Cerebellar nuclear complex (tissue), 1 donor: ENCODE data around the gene DNMT3B.
"Not testable (repeated sequence)": the region's sequence is repeated elsewhere in the genome, so short reads cannot be mapped to it uniquely, and the experiment has no call there.

Experiments used
- DNase-seq, 2 experiments: peaks; one replicate each; lab custom pipeline; 2025; lab: John Stamatoyannopoulos, UW

DNMT3B gene

DNA sequence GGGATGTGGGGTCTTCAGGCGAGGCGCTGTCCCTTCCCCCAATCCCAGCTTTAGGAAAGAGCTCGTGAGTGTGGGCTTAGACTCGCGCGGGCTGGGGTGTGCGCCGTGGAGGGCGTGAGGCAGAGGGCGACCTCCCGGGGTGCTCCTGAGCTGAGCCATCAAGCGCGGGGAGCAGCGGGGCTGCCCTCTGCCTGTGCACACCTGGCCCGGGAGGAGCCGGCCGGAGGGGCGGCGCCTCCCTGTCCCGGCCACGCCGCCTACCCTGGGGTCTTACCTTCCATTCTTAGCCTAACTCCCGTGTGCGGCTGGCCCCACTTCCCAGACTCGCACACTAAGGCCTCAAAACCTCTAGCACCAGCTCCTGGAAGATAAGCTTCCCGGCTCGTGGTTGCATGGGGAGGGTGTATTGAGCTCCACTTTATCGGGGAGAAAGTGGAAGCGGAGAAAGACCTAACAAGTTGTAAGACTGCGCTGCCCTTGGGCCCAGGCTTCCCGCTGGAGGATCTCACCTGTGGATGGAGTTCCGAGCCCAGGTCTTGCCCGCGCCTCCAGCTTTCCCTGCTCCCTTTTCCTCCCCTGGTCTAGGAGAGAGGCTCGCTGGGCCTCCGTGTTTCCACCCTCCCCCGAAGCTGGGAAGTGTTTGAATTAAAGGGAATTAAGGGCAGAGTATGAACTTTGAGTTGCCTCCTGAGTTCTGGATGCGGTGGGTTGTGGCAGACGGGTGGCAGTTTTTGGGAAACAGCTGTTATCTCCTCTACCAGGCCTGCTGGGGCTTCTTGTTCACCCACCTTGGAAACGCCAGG lies 1.2 kb downstream of the DNMT3B start:
- no peak for DNase-seq

DNA sequence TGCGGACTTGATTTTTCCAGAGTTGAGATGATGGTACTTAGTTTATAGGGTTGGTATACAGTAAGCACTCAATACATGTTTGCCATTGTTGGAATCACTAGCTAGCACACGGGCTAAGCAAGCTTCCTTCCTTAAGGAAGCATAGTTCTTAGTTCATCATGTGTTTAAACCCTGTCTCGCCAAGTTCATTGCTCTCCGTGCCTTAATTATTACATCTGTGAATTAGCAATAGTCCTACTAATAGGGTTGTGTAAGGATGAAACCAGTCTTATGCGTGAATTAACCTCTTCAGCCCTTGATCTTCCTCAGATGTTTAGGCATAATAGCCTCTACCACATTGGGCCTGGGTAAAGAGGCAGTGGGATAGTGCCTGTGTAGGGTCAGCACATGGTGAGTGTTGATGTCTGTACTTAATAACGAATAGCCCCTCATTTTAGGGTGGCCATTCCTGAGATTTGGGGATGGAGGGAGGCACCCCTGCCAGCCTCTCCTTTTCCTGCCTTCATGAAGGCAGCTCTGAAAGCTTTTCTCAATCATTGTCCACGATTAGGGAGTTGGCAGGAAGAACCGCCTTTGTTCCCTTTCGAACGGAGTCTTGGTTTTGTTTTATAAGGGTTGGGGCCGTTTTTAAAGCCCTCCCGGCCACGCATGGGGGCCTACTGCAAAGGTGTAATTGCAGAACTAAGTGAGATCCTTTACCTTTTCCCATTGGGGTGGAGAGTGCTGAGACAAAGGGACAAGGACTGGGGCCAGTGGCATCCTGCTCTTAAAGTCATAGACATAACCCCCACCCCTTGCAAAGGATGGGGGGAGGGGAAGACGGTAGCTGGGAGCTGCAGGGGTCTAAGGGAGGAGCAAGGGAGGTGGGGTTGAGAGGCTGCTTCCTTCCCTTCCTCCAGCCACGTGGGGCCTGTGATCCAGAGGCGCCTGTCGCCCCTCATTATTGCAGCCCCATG lies 2.1 kb downstream of the DNMT3B start:
- DNase-seq, result no peak

DNA sequence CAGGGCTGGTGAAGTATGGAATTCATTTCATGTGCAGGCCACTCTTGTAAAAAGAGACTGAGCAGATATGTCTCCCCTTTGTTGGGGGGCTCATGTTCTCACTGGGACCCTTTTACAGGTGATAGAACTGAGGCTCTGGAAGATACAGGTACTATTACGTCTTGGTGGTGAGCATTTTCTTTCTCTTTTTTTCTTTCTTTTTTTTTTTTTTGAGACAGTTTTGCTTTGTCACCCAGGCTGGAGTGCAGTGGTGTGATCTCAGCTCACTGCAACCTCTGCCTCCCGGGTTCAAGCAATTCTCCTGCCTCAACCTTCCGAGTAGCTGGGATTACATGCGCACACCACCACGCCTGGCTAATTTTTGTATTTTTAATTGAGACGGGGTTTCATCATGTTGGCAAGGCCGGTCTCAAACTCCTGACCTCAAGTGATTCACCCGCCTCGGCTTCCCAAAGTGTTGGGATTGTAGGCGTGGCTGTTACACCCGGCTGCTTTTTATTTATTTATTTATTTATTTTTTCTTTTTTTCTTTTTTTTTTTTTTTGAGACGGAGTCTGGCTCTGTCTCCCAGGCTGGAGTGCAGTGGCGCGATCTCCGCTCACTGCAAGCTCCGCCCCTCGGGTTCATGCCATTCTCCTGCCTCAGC lies 3.2 kb downstream of the DNMT3B start:
- DNase-seq, result not testable (repeated sequence)

DNA sequence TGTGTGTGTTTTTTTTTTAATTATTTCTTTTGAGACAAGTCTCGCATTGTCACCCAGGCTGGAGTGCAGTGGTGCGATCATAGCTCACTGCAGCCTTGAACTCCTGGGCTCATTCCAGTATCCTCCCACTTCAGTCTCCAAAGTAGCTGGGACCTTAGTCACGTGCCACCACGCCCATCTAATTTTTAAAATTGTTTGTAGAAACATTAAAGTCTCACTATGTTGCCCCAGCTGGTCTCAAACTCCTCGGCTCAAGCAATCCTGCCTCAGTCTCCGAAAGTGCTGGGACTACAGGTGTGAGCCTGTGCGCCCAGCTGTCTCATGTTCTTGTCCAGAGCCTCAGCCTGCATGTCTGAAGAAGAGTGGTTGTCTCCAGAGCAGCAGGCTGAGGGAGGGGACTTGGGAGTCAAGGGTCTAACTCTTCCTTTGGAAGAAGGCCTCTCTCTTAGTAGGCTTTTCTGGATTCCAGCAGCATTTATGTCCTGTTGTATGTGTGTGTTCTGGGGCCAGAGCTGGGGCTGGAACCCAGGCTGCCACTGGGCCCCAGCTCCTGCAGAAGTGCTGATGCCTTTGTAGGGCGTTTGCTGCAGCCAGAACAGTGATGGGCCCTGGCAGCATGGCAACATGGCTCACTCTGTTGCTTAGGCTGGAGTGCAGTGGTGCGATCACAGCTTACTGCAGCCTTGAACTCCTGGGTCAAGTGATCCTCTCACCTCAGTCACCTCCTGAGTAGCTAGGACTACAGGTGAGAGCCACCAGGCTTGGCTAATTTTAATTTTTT lies 5.4 kb downstream of the DNMT3B start:
- DNase-seq, result no peak

DNA sequence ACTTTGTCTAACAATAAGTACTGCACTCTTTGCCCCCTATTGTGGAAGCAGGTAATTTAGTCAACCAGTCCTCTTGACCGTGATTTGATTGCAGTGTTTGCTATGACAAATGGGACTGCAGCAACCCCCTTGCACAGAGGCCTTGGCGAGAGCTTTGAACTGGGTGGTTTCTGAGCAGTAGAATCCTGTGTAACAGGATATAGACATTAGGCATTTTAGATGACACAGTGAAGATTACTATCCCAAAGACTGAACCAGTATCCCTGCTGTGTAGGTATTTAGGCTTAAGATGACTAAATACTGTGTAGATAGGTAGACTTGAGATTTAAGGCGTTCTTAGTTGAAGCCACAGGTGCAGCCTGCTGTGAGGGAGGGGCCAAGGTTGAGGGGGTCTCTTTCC lies 9.9 kb downstream of the DNMT3B start:
- no peak for DNase-seq

DNA sequence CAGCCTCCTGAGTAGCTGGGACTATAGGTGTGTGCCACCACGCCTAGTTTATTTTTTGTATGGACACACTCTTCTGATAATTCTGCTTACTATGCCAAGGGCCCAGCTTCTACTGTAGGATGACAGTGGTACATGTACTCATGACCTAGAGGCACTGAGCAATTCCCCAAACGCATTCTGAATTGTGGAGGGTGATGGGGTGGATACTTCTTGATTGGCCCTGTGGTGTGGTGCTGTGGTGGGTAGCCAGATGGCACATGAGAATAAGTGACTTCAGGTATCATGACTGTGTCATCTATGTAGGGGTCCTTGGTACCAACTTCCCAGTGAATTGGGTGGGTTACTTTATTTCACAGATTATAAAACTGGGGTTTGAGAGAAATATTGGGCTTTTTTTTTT lies 11.0 kb downstream of the DNMT3B start:
- DNase-seq, result no peak

DNA sequence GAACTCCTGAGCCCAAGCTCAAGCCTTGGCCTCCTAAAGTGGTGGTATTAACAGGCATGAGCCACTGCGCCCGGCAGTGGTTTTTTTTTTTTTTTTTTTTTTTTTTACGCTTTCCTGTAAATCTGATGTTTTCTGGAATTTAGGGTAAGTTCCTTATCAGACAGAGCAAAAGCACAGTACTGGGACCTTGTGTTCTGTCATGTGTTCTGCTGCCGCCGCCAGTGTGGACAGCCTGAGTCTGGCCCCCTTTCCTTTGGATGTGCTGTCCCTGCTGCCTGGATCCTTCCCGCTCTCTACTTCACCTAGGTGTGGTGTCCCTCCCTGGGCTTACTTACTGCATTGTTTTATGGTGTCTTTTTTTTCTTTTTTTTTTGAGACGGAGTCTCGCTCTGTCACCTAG lies 11.7 kb downstream of the DNMT3B start:
- DNase-seq, result no peak

DNA sequence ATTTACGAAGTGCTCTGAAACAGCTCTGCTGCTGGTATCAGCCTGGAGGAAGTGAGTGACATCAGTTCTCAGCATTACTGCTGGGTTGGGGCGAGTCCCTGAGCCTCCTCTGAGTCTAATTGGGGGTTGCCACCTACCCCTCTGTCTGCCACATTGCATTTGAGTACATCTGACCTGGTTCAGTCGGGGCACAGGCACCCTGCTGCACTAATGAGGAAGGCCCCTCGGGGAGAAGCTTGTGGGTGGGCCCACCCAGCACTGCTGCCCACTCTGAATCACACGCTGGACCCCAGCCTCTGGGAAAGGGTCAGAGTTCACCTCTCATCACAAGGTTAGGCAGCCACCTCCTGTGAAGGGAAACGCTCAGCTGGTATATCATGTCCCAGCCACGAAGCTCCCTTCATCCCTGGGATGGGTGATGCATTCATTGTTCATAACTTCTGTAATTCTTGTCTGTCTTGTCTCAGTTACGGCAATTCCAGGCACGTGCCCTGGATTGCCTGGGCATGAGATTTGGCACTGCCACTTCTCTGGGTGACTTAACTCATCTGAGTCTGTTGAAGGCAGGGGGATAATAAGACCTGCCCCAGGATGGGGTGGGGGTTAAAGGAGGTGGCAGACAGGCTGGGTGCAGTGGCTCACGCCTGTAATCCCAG lies 13.3 kb downstream of the DNMT3B start:
- DNase-seq, result no peak

DNA sequence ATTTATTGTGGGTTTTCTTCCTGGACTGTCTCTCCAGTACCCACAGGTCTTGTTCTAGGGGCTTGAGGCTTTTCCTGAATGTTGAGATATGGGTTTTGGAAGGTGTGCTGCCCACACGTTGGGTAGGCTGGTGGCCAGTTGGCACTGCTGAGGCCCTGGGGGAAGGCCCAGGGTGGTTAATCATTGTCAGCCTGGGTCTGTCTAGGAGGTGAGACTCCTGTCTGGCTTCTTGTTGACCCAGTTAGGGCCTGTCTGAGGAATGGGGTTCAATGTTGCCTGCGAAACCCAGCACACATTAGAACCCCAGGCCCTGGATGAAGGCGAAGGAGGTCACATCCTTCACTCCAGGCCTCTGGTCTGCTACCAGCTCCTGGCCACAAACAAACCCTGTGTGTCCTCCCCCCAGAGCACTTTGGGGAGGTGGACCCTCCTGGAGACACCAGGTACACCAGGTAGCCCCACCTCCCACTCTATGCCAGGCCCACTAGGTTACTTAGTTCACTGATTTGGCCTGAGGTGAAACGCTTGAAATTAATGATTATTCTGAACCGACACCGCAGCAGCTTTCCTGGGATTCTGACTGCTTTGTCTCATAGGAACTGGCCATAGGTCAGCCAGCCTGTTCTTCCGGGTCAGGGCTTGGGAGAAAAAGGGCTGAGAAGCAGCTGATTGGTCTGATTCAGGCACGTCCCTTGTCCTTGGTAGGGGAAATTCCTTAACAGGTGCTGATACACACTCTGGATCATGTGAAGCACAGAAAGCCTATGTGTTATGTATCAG lies 15.2 kb downstream of the DNMT3B start:
- no peak for DNase-seq

DNA sequence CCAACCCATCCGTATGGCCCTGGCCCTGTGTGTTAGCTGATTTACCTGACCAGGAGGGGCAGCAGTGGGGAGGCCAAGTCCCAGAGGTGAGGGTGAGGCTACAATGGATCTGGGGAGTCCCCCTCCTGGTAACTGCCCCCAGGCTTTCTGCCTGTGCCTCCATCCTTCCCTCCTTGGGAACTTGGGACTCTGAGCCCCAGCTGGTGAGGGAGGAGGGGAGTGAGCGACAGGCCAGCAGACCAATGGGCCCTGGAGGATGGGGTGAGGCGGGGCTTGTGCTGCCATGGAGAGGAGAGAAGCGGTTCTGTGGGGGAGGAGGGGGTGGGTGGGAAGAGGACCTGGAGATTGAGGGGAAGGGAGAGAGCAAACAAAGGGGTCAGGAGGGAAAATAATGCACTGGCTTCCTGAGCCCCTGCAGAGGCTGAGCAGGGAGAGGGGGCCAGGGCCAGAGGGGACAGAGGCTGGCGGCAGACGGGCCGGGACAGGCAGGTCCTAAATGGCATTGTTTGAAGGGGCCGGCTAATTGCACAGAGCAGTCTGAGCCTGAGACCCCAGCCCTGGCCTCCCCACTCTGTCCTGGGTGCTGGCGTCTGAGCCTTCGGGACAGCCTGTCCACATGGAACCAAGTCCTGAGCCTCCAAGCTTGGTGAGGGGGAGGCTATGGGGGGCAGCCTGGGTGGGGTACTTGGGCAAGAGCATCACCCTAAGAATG lies 17.5 kb downstream of the DNMT3B start:
- DNase-seq, result no peak

DNA sequence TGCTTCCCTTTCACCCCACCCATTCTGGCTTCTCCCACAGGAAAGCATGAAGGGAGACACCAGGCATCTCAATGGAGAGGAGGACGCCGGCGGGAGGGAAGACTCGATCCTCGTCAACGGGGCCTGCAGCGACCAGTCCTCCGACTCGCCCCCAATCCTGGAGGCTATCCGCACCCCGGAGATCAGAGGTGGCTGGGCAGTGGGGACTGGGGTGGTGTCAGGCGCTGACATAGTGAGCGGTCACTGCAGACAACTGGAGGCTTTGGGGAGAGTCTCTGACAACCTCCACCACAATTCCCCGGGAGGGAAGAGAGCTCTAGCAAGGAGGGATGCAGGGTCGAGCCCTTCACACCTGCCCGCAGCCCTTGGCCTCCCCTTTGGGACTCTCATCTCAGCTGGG lies 18.1 kb downstream of the DNMT3B start:
- no peak for DNase-seq

DNA sequence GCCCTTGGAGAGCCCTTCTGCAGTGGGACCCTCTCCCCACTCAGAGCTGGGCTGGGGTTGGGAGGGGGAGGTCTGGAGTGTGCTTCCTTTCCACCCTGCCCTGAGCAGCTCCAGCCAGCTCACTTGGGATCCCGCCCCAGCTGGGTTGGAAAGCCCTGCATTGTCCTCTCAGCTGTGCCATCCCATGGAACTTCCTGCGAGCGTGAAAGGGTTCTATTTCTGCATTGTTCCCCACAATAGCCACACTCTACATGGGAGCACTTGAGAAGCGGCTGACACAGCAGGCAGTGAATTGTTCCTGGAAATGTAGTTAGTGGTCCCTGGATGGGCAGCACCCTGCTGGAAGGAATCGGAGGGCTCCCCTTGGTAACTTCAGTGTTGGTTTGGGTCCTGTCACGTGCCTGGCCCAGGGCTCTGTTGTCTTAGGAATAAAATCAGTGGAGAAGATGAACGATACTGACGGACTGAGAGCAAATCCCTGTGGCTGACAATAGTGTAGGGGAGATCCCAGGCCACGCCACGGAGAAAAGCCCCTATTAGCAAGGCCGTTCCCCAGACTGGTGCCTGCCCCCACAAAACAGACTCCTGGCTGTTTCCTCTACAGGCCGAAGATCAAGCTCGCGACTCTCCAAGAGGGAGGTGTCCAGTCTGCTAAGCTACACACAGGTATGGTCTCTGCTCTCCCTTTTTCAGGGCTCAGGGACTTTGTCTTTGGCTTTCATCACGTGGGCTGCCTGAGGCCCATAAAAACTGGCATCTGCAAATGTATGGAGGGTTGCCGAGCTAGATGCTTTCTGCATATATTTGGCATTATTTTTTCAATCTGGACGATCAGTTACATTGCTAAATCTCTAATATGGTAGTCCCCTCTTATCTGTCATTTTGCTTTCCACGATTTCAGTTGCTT lies 18.8 kb downstream of the DNMT3B start:
- DNase-seq, result no peak

DNA sequence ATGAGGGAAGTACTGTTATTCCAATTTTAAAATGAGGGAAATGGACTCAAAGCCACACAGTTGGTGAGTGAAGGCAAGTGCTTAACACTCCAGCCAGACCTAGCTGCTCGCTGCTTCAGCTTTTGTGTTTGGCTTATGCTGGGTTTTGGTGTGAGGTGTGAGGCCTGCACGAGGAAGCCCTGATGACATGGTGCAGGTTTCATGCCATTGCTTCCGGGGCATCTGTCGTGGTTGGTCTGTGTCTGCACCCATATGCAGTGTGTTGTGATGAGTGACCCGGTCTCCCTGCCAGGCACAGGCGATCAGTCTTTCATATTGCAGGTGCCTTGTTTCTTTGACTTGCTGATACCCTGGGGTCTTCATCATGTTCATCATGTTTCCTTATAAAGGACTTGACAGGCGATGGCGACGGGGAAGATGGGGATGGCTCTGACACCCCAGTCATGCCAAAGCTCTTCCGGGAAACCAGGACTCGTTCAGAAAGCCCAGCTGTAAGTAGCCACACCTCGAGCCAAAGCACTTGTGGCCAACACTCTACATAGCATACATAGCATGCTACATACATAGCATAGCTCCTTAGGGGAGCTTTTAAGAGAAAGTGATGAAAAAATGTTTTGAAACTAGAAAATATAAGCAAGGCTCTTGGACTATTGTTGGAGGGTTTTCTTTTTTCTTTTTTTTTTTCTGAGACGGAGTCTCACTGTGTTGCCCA lies 22.3 kb downstream of the DNMT3B start:
- no peak for DNase-seq

DNA sequence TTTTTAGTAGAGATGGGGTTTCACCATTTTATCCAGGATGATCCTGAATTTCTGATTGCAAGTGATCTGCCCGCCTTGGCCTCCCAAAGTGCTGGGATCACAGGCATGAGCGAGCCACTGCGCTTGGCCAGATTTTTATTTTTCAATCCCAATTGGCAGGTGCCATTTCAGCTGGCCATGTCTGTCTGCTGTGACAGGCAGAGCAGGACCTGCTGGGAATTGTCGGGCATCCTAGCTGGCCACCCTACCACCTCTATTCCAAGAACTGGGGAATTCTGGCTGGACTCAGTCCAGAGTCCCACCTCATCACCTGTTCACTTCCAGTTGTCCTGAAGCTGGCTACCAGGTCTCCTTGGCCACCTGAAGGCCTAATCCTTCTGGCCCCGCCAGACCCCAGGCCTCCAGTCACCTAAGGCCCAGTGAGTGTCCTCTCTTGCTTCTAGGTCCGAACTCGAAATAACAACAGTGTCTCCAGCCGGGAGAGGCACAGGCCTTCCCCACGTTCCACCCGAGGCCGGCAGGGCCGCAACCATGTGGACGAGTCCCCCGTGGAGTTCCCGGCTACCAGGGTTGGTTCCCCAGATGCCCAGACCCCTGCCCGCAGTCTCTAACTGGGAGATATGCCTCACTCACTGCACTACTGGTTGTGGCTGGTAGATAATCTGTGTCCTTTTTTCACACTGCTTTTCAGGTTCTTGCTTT lies 24.0 kb downstream of the DNMT3B start:
- no peak for DNase-seq

DNA sequence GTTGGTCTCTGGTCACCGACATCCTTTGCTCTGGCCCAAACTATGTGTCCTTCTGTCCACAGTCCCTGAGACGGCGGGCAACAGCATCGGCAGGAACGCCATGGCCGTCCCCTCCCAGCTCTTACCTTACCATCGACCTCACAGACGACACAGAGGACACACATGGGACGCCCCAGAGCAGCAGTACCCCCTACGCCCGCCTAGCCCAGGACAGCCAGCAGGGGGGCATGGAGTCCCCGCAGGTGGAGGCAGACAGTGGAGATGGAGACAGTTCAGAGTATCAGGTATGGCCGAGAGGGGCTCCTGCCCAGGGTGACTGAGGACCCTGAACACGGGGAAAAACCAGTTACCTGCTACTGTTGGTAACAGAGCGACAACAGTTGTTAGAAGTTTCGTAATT lies 25.0 kb downstream of the DNMT3B start:
- no peak for DNase-seq

DNA sequence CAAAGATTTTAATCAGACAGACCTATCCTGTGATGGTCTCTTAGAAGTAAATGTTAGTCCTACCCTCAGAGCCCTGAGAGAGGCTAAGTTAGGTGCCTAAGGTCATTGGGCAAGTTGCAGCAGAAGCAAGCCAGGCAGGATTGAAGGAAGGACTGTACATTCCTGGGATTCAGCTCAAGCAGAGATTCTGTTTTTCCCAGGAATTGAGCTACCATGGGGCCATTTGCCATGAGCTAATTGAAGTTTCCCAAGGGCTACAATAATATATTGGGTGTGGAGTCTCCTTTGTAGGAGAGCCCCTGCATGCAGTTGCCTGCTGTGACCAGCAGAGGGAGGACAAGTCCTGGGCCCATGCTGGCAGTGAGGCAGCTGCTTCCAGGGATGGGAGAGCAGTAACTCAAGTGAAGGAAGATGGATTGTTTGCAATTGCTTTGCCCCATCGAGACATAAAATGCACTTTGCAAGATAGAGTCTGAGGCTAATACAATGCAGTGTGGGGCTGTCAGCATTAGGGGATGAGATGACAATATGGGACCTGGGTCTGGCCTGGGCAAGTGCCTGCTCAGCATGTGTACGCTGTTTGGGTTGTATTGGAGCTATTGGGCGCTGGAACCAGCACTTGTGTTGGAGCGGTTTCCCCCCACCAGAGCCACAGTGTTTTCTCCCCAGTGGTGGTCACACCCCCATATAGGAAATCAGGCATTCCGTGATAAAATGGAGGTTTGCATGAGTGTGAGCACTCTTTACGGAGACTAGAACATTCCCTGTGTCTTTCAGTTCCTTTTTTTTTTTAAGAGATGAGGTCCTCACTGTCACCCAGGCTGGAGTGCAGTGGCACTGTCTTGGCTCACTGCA lies 27.9 kb downstream of the DNMT3B start:
- peak; percentile 19 to 22 for DNase-seq

DNA sequence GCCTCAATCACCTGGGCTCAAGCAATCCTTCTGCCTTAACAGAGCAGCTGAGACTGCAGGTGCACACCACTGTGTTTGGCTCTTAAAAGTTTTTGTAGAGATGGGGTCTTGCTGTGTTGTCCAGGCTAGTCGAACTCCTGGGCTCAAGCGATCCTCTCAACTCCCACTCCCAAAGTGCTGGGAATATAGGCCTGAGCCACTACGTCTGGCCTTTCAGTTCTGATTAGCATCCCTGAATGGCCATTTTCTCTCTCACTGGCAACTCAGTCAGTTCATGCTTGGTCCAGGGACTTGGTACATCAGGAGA lies 28.5 kb downstream of the DNMT3B start:
- no peak for DNase-seq
